ENCODE results near the gene SELENOV.

DNA sequence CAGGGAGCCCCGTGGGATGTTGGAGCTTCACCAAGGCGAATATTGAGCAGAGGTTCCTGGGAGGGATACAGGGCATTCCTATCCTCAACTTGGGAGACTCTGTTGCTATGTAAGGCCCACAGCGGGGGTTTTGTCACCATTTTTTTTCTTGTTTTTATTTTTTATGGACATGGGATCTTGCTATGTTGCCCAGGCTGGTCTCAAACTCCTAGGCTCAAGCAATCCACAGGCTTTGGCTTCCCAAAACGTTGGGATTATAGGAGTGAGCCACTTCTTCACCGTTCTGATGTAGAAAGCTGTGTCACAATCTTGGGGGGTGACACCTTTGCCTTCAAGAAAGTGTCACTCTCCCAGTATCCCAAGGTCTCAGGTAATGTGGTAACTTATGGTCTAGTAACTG lies 13.6 kb upstream of the SELENOV start:
- TF ChIP-seq, protein P1, sequence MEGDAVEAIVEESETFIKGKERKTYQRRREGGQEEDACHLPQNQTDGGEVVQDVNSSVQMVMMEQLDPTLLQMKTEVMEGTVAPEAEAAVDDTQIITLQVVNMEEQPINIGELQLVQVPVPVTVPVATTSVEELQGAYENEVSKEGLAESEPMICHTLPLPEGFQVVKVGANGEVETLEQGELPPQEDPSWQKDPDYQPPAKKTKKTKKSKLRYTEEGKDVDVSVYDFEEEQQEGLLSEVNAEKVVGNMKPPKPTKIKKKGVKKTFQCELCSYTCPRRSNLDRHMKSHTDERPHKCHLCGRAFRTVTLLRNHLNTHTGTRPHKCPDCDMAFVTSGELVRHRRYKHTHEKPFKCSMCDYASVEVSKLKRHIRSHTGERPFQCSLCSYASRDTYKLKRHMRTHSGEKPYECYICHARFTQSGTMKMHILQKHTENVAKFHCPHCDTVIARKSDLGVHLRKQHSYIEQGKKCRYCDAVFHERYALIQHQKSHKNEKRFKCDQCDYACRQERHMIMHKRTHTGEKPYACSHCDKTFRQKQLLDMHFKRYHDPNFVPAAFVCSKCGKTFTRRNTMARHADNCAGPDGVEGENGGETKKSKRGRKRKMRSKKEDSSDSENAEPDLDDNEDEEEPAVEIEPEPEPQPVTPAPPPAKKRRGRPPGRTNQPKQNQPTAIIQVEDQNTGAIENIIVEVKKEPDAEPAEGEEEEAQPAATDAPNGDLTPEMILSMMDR (conservative IDR thresholded peaks at IDR 0.05 in 1 of 2, IDR thresholded peaks at IDR 0.05 in 1 of 2; ENCODE audit: low read depth in 1 of 2, low read length in 2 of 2), result no peak
- no peak for TF ChIP-seq EZH2 (IDR thresholded peaks at IDR 0.05; ENCODE audit: low read length, missing control alignments)

All from fibroblast of lung (primary cell).